WTC11 (cell line): ENCODE measurements around the gene CDH12. TPM values are rescaled to one million over a fixed set of nuclear protein-coding genes. Genes with fewer than 3 reads are reported as not detected.
"Not testable (repeated sequence)": the region's sequence is repeated elsewhere in the genome, so short reads cannot be mapped to it uniquely, and the experiment has no call there.

ENCODE experiments used
- ATAC-seq: fragments of 200-7000 bp; cut with Tn5 transposase; 2 replicates; pipeline ENCODE4 v1.10.0; 2021; ENCODE audit warnings: mild to moderate bottlenecking, moderate library complexity
- CTCF ChIA-PET: fragments of 300-600 bp; sonication (Branson Sonifier 250); formaldehyde crosslinking; loops from one replicate; lab custom pipeline; 2021; ENCODE audit warnings: antibody characterized with exemption; lab: Charles Lee
- POLR2A ChIA-PET: fragments of 350-600 bp; sonication (Branson Sonifier 250); formaldehyde crosslinking; loops from one replicate; lab custom pipeline; 2021; ENCODE audit warnings: antibody characterized with exemption; lab: Charles Lee
- DNase-seq: peaks from one replicate; pipeline ENCODE4 v3.0.0; 2021; ENCODE audit warnings: low spot score
- H3K27ac Mint-ChIP-seq: 2 replicates; pipeline ENCODE4 v1.8.0; 2021; ENCODE audit warnings: mixed read lengths
- H3K27me3 Mint-ChIP-seq: 2 replicates; pipeline ENCODE4 v1.8.0; 2021; ENCODE audit warnings: low read depth, mild to moderate bottlenecking, moderate library complexity, mixed read lengths
- H3K36me3 Mint-ChIP-seq: 2 replicates; pipeline ENCODE4 v1.8.0; 2021; ENCODE audit warnings: mixed read lengths
- H3K4me1 Mint-ChIP-seq: 2 replicates; pipeline ENCODE4 v1.8.0; 2022; ENCODE audit warnings: mixed read lengths
- H3K4me3 Mint-ChIP-seq: 2 replicates; pipeline ENCODE4 v1.8.0; 2021; ENCODE audit warnings: mild to moderate bottlenecking, moderate library complexity, mixed read lengths
- H3K9me3 Mint-ChIP-seq: 2 replicates; pipeline ENCODE4 v1.8.0; 2021; ENCODE audit warnings: mixed read lengths
- CBFB ChIP-seq: sonication (generic); formaldehyde crosslinking; IDR thresholded peaks from 2 replicates; pipeline ENCODE4 v1.8.1; 2022; ENCODE audit warnings: mild to moderate bottlenecking, low read depth, missing genetic modification reagents
- CREB1 ChIP-seq: sonication (generic); formaldehyde crosslinking; IDR thresholded peaks from 2 replicates; pipeline ENCODE4 v1.8.0; 2023; ENCODE audit warnings: mild to moderate bottlenecking, missing genetic modification reagents
- ELF4 ChIP-seq: sonication (generic); formaldehyde crosslinking; IDR thresholded peaks from 2 replicates; pipeline ENCODE4 v1.8.1; 2022; ENCODE audit warnings: low read depth, mild to moderate bottlenecking, moderate library complexity, missing genetic modification reagents
- FOXJ3 ChIP-seq: sonication (generic); formaldehyde crosslinking; IDR thresholded peaks from 2 replicates; pipeline ENCODE4 v1.9.0; 2021; ENCODE audit warnings: missing genetic modification reagents, mild to moderate bottlenecking, borderline replicate concordance
- FOXP1 ChIP-seq: sonication (generic); formaldehyde crosslinking; IDR thresholded peaks from 2 replicates; pipeline ENCODE4 v1.8.0; 2022; ENCODE audit warnings: missing genetic modification reagents, mild to moderate bottlenecking, moderate library complexity, borderline replicate concordance
- GABPB1 ChIP-seq: sonication (generic); formaldehyde crosslinking; IDR thresholded peaks from 2 replicates; pipeline ENCODE4 v1.8.1; 2023; ENCODE audit warnings: mild to moderate bottlenecking, missing genetic modification reagents
- GRHL2 ChIP-seq: fragments of 250-450 bp; sonication (Bioruptor Pico); IDR thresholded peaks from 2 replicates; pipeline ENCODE4 v1.8.0; 2022; ENCODE audit warnings: mild to moderate bottlenecking, moderate library complexity; ENCODE audit not compliant: insufficient replicate concordance, severe bottlenecking
- MYBL2 ChIP-seq: sonication (generic); formaldehyde crosslinking; IDR thresholded peaks from 2 replicates; pipeline ENCODE4 v1.8.1; 2023; ENCODE audit warnings: mild to moderate bottlenecking, moderate library complexity, missing genetic modification reagents
- NFE2L1 ChIP-seq: sonication (generic); formaldehyde crosslinking; IDR thresholded peaks from 2 replicates; pipeline ENCODE4 v1.8.1; 2023; ENCODE audit warnings: missing genetic modification reagents
- NR2C2 ChIP-seq: sonication (generic); formaldehyde crosslinking; IDR thresholded peaks from 2 replicates; pipeline ENCODE4 v1.8.0; 2022; ENCODE audit warnings: mild to moderate bottlenecking, missing genetic modification reagents
- TP53 ChIP-seq: sonication (generic); formaldehyde crosslinking; IDR thresholded peaks from 2 replicates; pipeline ENCODE4 v1.8.1; 2023; ENCODE audit warnings: mild to moderate bottlenecking, missing genetic modification reagents
- ZNF121 ChIP-seq: sonication (generic); formaldehyde crosslinking; IDR thresholded peaks from 2 replicates; pipeline ENCODE4 v1.8.0; 2023; ENCODE audit warnings: missing genetic modification reagents
- ZNF263 ChIP-seq: sonication (generic); formaldehyde crosslinking; IDR thresholded peaks from 2 replicates; pipeline ENCODE4 v1.8.1; 2022; ENCODE audit warnings: low read depth, mild to moderate bottlenecking, moderate library complexity, missing genetic modification reagents
- ZNF317 ChIP-seq: sonication (generic); formaldehyde crosslinking; IDR thresholded peaks from 2 replicates; pipeline ENCODE4 v1.8.1; 2023; ENCODE audit warnings: low read depth, mild to moderate bottlenecking, moderate library complexity, missing genetic modification reagents, borderline replicate concordance
- total RNA-seq: library from RNA; stranded (reverse); gene quantifications from 3 replicates; pipeline ENCODE4 v1.2.3, GENCODE V29; 2021
- TF ChIP-seq, protein P1 (sequence below): fragments of 250-450 bp; sonication (Bioruptor Pico); conservative IDR thresholded peaks from 2 replicates; pipeline ENCODE4 v1.9.0; 2021; ENCODE audit warnings: mild to moderate bottlenecking
- TF ChIP-seq, protein P2 (sequence below): sonication (generic); formaldehyde crosslinking; IDR thresholded peaks from 2 replicates; pipeline ENCODE4 v1.8.1; 2022; ENCODE audit warnings: low read depth, mild to moderate bottlenecking, moderate library complexity, missing genetic modification reagents, borderline replicate concordance
- TF ChIP-seq, protein P3 (sequence below): sonication (generic); formaldehyde crosslinking; IDR thresholded peaks from 2 replicates; pipeline ENCODE4 v1.8.1; 2023; ENCODE audit warnings: mild to moderate bottlenecking, missing genetic modification reagents
- TF ChIP-seq, protein P4 (sequence below): fragments of 250-450 bp; sonication (Bioruptor Pico); IDR thresholded peaks from 2 replicates; pipeline ENCODE4 v1.8.0; 2021; ENCODE audit warnings: mild to moderate bottlenecking
- TF ChIP-seq, protein P5 (sequence below): sonication (generic); formaldehyde crosslinking; IDR thresholded peaks from 2 replicates; pipeline ENCODE4 v1.8.1; 2023; ENCODE audit warnings: mild to moderate bottlenecking, moderate library complexity, missing genetic modification reagents
- TF ChIP-seq, protein P6 (sequence below): fragments of 250-450 bp; sonication (Bioruptor Pico); IDR thresholded peaks from 2 replicates; pipeline ENCODE4 v1.9.0; 2021; ENCODE audit warnings: mild to moderate bottlenecking

Gene CDH12
- total RNA-seq, 1 experiment from 2014 or later, result not detected

DNA sequence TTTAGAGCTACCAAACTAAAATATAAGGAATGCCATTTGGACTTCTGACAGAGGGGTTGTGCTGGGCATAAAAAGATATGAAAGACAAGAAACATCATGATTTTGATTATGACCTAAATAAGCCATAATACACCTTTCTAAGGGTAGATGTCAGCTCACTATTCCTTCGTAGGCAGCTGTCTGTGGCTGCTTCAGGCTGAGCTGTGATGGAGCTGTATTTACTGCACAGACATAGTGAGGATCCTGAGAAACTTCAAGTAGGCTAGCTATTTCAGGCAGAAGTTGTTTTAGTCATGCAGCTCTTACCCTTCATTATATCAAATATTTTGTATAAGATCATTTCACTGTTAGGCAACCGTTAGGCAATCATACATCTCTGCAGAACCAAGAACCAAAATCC, 511.7 kb downstream of the CDH12 start:
- Mint-ChIP-seq H3K36me3 (peaks cover 12% of the 10 kb centered on the region), H3K4me1 (no peaks in the 10 kb centered on the region), H3K27ac (no peak overlapping the region), H3K4me3 (no peak overlapping the region), H3K27me3 (no peaks in the 10 kb centered on the region), H3K9me3 (peaks cover 19% of the 10 kb centered on the region)
- POLR2A ChIA-PET, result no interaction called here
- TF ChIP-seq FOXP1, result no peak
- TF ChIP-seq, protein P1, sequence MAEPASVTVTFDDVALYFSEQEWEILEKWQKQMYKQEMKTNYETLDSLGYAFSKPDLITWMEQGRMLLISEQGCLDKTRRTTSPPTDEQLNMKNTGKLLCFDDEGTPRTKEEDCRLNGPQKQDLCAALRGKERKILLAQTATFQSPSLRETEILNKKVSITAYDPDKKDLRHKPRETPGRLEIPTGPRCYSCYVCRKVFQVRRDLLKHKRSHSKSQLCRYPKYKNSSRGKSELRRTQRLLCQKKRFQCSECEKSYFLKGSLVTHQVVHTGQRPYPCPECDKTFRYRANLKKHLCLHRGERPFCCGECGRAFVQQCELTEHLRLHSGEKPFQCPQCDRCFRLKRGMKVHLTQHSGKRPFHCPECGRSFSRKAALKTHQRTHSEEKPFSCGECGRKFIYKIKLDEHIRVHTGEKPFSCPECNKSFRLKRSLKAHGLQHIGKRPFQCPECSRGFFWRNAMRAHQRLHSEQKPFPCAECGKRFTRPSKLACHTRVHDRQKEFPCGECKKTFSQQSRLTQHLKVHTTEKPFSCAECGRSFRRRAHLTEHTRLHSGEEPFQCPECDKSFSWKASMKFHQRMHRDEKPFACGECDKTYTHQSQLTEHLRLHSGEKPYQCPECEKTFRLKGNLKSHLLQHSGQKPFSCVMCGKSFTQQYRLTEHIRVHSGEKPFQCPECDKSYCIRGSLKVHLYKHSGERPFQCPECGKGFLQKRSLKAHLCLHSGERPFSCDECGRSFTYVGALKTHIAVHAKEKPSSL (CRISPR knock-in tag), result no peak
- ATAC-seq, result no peak
- CTCF ChIA-PET, result no interaction called here
- DNase-seq, result no peak

DNA sequence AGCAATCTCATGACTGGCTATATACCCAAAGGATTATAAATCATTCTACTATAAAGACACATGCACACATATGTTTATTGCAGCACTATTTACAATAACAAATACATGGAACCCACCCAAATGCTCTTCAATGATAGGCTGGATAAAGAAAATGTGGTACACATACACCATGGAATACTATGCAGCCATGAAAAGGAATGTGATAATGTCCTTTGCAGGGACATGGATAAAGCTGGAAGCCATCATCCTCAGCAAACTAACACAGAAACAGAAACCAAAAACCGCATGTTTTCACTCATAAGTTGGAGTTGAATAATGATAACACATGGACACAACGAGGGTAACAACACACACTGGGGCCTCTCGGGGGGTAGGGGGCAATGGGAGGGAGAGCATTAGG, 520.2 kb downstream of the CDH12 start:
- POLR2A ChIA-PET, DNase-seq, CTCF ChIA-PET, H3K4me1 Mint-ChIP-seq, H3K27me3 Mint-ChIP-seq, H3K27ac Mint-ChIP-seq, H3K4me3 Mint-ChIP-seq, ATAC-seq: not testable (repeated sequence)
- Mint-ChIP-seq H3K9me3 (peaks cover 63% of the 10 kb centered on the region), H3K36me3 (peaks cover 42% of the 10 kb centered on the region)

DNA sequence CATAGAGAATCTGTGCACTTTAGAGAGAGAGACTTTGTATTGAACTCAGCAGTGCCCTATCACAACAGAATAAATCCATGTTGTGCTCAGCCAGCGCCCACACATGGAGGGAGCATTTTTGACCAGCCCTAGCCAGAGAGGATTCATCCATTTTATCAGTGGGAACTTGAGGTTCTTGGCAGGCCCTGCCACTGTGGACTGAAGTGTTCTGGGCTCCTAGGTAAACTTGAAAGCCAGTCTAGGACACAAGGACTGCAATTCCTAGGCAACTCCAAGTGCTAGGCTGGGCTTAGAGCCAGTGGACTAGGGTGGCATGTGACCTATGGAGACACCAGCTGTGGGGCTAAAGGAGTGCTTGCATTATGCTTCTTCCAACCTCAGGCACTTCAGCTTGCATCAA, 523.5 kb downstream of the CDH12 start:
- ATAC-seq (no peak), DNase-seq (no peak)
- Mint-ChIP-seq H3K36me3 (peaks cover 12% of the 10 kb centered on the region), H3K9me3 (peaks cover 31% of the 10 kb centered on the region), H3K27ac (no peak overlapping the region), H3K4me1 (no peaks in the 10 kb centered on the region), H3K27me3 (no peaks in the 10 kb centered on the region), H3K4me3 (no peak overlapping the region)
- CTCF ChIA-PET, result no interaction called here
- POLR2A ChIA-PET, result no interaction called here
- TF ChIP-seq MYBL2 (CRISPR knock-in tag), result no peak
- TF ChIP-seq TP53 (CRISPR knock-in tag), result no peak
- no peak for TF ChIP-seq NR2C2
- no peak for TF ChIP-seq ZNF317 (CRISPR knock-in tag)
- TF ChIP-seq, protein P2, sequence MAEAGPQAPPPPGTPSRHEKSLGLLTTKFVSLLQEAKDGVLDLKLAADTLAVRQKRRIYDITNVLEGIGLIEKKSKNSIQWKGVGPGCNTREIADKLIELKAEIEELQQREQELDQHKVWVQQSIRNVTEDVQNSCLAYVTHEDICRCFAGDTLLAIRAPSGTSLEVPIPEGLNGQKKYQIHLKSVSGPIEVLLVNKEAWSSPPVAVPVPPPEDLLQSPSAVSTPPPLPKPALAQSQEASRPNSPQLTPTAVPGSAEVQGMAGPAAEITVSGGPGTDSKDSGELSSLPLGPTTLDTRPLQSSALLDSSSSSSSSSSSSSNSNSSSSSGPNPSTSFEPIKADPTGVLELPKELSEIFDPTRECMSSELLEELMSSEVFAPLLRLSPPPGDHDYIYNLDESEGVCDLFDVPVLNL (CRISPR knock-in tag), result no peak
- no peak for TF ChIP-seq ZNF121 (CRISPR knock-in tag)
- TF ChIP-seq, protein P3, sequence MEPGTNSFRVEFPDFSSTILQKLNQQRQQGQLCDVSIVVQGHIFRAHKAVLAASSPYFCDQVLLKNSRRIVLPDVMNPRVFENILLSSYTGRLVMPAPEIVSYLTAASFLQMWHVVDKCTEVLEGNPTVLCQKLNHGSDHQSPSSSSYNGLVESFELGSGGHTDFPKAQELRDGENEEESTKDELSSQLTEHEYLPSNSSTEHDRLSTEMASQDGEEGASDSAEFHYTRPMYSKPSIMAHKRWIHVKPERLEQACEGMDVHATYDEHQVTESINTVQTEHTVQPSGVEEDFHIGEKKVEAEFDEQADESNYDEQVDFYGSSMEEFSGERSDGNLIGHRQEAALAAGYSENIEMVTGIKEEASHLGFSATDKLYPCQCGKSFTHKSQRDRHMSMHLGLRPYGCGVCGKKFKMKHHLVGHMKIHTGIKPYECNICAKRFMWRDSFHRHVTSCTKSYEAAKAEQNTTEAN (CRISPR knock-in tag), result no peak
- TF ChIP-seq, protein P4, sequence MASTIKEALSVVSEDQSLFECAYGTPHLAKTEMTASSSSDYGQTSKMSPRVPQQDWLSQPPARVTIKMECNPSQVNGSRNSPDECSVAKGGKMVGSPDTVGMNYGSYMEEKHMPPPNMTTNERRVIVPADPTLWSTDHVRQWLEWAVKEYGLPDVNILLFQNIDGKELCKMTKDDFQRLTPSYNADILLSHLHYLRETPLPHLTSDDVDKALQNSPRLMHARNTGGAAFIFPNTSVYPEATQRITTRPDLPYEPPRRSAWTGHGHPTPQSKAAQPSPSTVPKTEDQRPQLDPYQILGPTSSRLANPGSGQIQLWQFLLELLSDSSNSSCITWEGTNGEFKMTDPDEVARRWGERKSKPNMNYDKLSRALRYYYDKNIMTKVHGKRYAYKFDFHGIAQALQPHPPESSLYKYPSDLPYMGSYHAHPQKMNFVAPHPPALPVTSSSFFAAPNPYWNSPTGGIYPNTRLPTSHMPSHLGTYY (CRISPR knock-in tag), result no peak
- no peak for TF ChIP-seq GABPB1
- TF ChIP-seq FOXJ3 (CRISPR knock-in tag), result no peak
- no peak for TF ChIP-seq GRHL2 (CRISPR knock-in tag)
- TF ChIP-seq ELF4 (CRISPR knock-in tag), result no peak
- TF ChIP-seq CREB1 (CRISPR knock-in tag), result no peak
- TF ChIP-seq, protein P5, sequence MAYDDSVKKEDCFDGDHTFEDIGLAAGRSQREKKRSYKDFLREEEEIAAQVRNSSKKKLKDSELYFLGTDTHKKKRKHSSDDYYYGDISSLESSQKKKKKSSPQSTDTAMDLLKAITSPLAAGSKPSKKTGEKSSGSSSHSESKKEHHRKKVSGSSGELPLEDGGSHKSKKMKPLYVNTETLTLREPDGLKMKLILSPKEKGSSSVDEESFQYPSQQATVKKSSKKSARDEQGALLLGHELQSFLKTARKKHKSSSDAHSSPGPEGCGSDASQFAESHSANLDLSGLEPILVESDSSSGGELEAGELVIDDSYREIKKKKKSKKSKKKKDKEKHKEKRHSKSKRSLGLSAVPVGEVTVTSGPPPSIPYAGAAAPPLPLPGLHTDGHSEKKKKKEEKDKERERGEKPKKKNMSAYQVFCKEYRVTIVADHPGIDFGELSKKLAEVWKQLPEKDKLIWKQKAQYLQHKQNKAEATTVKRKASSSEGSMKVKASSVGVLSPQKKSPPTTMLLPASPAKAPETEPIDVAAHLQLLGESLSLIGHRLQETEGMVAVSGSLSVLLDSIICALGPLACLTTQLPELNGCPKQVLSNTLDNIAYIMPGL (CRISPR knock-in tag), result no peak
- no peak for TF ChIP-seq CBFB (CRISPR knock-in tag)
- no peak for TF ChIP-seq NFE2L1 (CRISPR knock-in tag)
- TF ChIP-seq ZNF263, result no peak
- TF ChIP-seq, protein P6, sequence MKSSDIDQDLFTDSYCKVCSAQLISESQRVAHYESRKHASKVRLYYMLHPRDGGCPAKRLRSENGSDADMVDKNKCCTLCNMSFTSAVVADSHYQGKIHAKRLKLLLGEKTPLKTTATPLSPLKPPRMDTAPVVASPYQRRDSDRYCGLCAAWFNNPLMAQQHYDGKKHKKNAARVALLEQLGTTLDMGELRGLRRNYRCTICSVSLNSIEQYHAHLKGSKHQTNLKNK (CRISPR knock-in tag), result no peak
